ENCODE data around the gene RHOF. TPM values are rescaled to one million over a fixed set of nuclear protein-coding genes. Genes with fewer than 3 reads are reported as not detected.

Gene RHOF
- total and polyA plus RNA-seq, 2 of the 13 experiments (the other 11 are each of a cell fraction or from before 2014, with no cell fraction given): 14.6 to 32.2 TPM

DNA sequence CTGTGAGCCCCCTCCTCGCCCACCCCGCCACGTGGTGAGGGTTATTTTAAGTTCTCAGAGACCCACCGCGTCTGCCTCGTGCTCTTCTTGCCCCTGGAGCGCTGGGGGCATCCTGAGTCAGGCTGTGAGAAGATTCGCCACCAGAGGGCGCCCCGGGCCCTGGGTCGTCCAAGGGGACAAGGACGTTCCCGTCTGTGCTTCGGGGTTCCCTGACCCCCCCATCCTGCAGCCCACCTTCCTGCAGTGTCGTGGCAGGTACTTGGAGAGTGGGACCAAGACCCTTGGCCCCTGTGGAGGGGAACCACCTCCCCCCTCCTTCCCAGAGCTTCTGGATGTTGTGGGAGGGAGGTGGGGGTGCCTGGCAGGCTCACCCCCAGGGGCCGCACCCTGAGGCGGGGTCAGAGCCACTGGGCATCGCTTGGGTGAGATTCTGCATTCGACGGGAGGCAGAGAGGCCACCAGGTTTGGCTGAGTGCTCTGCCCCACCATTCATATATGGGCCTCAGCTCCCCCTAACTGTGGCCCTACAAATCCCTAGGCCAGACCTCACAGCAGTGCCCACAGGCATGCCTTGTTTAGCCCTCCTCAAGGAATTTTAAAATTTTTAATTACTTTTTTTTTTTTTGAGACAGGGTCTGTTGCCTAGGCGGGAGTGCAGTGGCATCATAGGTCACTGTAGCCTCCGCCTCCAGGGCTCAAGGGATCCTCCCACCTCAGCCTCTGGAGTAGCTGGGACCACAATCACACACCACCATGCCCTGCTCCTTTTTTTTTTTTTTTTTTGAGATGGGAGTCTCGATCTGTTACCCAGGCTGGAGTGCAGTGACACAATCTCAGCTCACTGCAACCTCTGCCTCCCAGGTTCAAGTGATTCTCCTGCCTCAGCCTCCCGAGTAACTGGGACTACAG is 17.0 kb downstream of the RHOF start (continued):
- TF ChIP-seq, protein P1, sequence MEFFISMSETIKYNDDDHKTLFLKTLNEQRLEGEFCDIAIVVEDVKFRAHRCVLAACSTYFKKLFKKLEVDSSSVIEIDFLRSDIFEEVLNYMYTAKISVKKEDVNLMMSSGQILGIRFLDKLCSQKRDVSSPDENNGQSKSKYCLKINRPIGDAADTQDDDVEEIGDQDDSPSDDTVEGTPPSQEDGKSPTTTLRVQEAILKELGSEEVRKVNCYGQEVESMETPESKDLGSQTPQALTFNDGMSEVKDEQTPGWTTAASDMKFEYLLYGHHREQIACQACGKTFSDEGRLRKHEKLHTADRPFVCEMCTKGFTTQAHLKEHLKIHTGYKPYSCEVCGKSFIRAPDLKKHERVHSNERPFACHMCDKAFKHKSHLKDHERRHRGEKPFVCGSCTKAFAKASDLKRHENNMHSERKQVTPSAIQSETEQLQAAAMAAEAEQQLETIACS (CRISPR knock-in tag; IDR thresholded peaks at IDR 0.05): no peak
- TF ChIP-seq MBD4 (IDR thresholded peaks at IDR 0.05; ENCODE audit: borderline replicate concordance, low read length) (no peak), ARHGAP35 (CRISPR knock-in tag; IDR thresholded peaks at IDR 0.05; ENCODE audit: borderline replicate concordance) (no peak), AGO2 (optimal IDR thresholded peaks at IDR 0.05; ENCODE audit: low read depth, low read length) (peak; percentile 85), ZFYVE20 (CRISPR knock-in tag; IDR thresholded peaks at IDR 0.05; ENCODE audit: borderline replicate concordance, low read depth) (no peak), BORCS8-MEF2B (CRISPR knock-in tag; IDR thresholded peaks at IDR 0.05) (no peak), ZNF724P (CRISPR knock-in tag; IDR thresholded peaks at IDR 0.05; ENCODE audit: borderline replicate concordance) (no peak), MAFF (IDR thresholded peaks at IDR 0.05; ENCODE audit: low read depth, low read length) (no peak), NR2F6 (IDR thresholded peaks at IDR 0.05) (no peak), NR2F6 (CRISPR knock-in tag; IDR thresholded peaks at IDR 0.05) (no peak), IKZF1 (IDR thresholded peaks at IDR 0.05) (no peak), ZBTB7A (CRISPR knock-in tag; IDR thresholded peaks at IDR 0.05) (peak; percentile 48; the same call in 1 of the 2 replicates), REXO4 (CRISPR knock-in tag; IDR thresholded peaks at IDR 0.05; ENCODE audit: borderline replicate concordance) (no peak)
- TF ChIP-seq, protein P2, sequence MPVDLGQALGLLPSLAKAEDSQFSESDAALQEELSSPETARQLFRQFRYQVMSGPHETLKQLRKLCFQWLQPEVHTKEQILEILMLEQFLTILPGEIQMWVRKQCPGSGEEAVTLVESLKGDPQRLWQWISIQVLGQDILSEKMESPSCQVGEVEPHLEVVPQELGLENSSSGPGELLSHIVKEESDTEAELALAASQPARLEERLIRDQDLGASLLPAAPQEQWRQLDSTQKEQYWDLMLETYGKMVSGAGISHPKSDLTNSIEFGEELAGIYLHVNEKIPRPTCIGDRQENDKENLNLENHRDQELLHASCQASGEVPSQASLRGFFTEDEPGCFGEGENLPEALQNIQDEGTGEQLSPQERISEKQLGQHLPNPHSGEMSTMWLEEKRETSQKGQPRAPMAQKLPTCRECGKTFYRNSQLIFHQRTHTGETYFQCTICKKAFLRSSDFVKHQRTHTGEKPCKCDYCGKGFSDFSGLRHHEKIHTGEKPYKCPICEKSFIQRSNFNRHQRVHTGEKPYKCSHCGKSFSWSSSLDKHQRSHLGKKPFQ (CRISPR knock-in tag; IDR thresholded peaks at IDR 0.05; ENCODE audit: insufficient replicate concordance): no peak
- TF ChIP-seq, protein P3, sequence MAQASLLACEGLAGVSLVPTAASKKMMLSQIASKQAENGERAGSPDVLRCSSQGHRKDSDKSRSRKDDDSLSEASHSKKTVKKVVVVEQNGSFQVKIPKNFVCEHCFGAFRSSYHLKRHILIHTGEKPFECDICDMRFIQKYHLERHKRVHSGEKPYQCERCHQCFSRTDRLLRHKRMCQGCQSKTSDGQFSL (CRISPR knock-in tag; IDR thresholded peaks at IDR 0.05): peak; percentile 79; the same call in 1 of the 2 replicates
- TF ChIP-seq, protein P4, sequence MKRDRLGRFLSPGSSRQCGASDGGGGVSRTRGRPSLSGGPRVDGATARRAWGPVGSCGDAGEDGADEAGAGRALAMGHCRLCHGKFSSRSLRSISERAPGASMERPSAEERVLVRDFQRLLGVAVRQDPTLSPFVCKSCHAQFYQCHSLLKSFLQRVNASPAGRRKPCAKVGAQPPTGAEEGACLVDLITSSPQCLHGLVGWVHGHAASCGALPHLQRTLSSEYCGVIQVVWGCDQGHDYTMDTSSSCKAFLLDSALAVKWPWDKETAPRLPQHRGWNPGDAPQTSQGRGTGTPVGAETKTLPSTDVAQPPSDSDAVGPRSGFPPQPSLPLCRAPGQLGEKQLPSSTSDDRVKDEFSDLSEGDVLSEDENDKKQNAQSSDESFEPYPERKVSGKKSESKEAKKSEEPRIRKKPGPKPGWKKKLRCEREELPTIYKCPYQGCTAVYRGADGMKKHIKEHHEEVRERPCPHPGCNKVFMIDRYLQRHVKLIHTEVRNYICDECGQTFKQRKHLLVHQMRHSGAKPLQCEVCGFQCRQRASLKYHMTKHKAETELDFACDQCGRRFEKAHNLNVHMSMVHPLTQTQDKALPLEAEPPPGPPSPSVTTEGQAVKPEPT (CRISPR knock-in tag; IDR thresholded peaks at IDR 0.05; ENCODE audit: low read depth): no peak
- TF ChIP-seq, protein P5, sequence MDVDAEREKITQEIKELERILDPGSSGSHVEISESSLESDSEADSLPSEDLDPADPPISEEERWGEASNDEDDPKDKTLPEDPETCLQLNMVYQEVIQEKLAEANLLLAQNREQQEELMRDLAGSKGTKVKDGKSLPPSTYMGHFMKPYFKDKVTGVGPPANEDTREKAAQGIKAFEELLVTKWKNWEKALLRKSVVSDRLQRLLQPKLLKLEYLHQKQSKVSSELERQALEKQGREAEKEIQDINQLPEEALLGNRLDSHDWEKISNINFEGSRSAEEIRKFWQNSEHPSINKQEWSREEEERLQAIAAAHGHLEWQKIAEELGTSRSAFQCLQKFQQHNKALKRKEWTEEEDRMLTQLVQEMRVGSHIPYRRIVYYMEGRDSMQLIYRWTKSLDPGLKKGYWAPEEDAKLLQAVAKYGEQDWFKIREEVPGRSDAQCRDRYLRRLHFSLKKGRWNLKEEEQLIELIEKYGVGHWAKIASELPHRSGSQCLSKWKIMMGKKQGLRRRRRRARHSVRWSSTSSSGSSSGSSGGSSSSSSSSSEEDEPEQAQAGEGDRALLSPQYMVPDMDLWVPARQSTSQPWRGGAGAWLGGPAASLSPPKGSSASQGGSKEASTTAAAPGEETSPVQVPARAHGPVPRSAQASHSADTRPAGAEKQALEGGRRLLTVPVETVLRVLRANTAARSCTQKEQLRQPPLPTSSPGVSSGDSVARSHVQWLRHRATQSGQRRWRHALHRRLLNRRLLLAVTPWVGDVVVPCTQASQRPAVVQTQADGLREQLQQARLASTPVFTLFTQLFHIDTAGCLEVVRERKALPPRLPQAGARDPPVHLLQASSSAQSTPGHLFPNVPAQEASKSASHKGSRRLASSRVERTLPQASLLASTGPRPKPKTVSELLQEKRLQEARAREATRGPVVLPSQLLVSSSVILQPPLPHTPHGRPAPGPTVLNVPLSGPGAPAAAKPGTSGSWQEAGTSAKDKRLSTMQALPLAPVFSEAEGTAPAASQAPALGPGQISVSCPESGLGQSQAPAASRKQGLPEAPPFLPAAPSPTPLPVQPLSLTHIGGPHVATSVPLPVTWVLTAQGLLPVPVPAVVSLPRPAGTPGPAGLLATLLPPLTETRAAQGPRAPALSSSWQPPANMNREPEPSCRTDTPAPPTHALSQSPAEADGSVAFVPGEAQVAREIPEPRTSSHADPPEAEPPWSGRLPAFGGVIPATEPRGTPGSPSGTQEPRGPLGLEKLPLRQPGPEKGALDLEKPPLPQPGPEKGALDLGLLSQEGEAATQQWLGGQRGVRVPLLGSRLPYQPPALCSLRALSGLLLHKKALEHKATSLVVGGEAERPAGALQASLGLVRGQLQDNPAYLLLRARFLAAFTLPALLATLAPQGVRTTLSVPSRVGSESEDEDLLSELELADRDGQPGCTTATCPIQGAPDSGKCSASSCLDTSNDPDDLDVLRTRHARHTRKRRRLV (CRISPR knock-in tag; IDR thresholded peaks at IDR 0.05): no peak

Data from HepG2 (cell line).